Prostate gland (tissue), 2 donors: ENCODE results near the gene BIRC6.

Experiments
- POLR2A ChIP-seq: fragments of 450-650 bp; IDR thresholded peaks from one replicate; pipeline ENCODE4 v1.6.1; 2016; ENCODE audit warnings: antibody characterized with exemption, mild to moderate bottlenecking
- TF ChIP-seq, protein P1 (sequence below), 4 experiments: fragments of 200-600 bp in 2 of 4; fragments of 450-650 bp in 2 of 4; sonication (generic) in 2 of 4; IDR thresholded peaks; 1 replicate in 3 of 4; 2 replicates in 1 of 4; pipeline ENCODE4 v1.5.1; 2016 to 2019; ENCODE audit warnings: antibody characterized with exemption in 4 of 4, mild to moderate bottlenecking in 2 of 4, moderate library complexity in 2 of 4

DNA sequence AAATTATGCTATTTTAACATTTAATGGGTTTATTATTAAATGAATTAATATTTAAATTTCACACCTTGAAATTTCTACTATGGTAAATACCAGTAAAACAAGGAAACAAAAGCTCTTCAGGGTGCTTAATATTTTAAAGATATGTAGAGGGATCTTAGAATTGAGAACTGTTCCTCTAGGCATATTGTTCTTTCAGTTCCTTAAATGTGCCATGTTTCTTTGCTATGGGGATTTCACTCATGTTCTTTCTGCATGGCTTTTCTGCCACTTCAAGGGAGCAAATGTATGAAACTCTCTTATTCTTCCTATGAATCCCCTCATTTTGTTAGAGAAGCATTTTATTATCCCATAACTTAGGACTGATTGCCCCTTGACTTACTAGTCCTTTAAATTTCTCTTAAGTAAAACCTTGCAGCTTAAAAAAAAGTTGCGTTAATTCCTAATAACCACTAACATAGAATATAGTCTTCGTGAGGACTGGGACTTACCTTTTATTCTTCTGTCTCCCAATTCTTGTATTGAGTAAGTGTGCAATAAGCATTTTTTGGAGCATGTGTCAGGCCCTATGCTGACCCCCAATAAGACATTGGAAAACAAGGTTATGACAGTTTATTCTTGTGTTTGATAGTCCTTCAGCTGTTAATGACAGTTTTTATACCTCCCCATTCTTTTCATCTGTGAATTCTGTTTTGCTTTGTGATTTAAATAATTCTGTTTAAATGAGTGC is 95.7 kb downstream of the BIRC6 start:
- TF ChIP-seq, protein P1, sequence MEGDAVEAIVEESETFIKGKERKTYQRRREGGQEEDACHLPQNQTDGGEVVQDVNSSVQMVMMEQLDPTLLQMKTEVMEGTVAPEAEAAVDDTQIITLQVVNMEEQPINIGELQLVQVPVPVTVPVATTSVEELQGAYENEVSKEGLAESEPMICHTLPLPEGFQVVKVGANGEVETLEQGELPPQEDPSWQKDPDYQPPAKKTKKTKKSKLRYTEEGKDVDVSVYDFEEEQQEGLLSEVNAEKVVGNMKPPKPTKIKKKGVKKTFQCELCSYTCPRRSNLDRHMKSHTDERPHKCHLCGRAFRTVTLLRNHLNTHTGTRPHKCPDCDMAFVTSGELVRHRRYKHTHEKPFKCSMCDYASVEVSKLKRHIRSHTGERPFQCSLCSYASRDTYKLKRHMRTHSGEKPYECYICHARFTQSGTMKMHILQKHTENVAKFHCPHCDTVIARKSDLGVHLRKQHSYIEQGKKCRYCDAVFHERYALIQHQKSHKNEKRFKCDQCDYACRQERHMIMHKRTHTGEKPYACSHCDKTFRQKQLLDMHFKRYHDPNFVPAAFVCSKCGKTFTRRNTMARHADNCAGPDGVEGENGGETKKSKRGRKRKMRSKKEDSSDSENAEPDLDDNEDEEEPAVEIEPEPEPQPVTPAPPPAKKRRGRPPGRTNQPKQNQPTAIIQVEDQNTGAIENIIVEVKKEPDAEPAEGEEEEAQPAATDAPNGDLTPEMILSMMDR (IDR thresholded peaks at IDR 0.05): no peak
- no peak for TF ChIP-seq POLR2A
